ENCODE measurements around the gene ROR1. TPM values are rescaled to one million over a fixed set of nuclear protein-coding genes. Genes with fewer than 3 reads are reported as not detected.
A peak's percentile ranks its signal among the peaks of the same experiment; 100 is the strongest.

Gene ROR1
- total and polyA plus RNA-seq, 2 of the 4 experiments (the other 2 are of a cell fraction), result 4.4 to 10.0 TPM

DNA sequence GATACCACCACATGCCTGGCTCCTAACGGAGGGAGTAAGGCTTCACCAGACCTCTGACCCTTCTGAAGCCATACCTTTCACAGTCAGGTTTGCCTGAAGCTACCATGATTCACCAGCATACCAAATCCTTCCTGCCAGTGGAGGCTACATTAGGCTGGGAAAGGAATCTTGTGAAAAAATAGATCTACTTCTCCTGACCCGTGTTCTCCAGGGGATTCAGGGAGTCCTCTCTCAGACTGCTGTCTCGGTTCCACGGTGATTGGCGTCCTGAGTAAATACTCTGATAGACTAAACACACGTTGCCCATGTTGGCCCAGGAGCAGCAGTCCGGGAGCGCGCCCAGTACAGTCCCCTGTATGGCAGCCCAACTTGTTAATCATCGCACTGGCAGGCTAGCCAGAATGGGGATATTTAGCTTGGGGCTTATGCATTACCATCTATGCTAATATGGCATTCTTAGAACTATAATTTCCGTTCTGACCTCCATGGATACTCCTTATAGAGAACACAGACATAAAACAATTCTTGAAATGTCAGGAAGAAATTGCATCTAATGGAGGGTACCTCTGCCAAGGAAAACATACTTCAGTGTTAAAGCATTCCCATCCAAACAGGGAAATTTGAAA lies 173.2 kb downstream of the ROR1 start:
- Histone ChIP-seq H4K91ac (ENCODE audit: insufficient read depth, low read depth, low read length) (no peak overlapping the region), H2BK5ac (ENCODE audit: low read depth, low read length, poor library complexity, severe bottlenecking) (no peak overlapping the region), H3K4me1 (ENCODE audit: control insufficient read depth, insufficient read depth, low read length) (peaks cover 2% of the 10 kb centered on the region; the same call in 1 of the 2 replicates), H3K9me3 (ENCODE audit: control insufficient read depth, insufficient read depth, low read length) (no peaks in the 10 kb centered on the region), H3K79me1 (ENCODE audit: low read depth in 1 of 2, low read length in 2 of 2) (no peaks in the 10 kb centered on the region; a peak in 1 of 4 replicates), H3K4me2 (ENCODE audit: low read depth, low read length) (no peak overlapping the region), H3K36me3 (ENCODE audit: control insufficient read depth, insufficient read depth, low read length) (no peaks in the 10 kb centered on the region), H2BK20ac (ENCODE audit: low read depth, low read length) (no peak overlapping the region), H3K9ac (ENCODE audit: low read depth, low read length) (no peak overlapping the region), H3K9me1 (ENCODE audit: insufficient read depth, low read length) (peaks cover 3% of the 10 kb centered on the region; the same call in 1 of the 2 replicates), H4K8ac (ENCODE audit: low read depth in 2 of 2, low read length in 2 of 2) (no peak overlapping the region), H2BK15ac (ENCODE audit: low read depth, low read length) (no peak overlapping the region), H3K23ac (ENCODE audit: low read depth, low read length) (no peak overlapping the region), H2AK9ac (replicated peaks; ENCODE audit: low read depth, low read length, poor library complexity) (no peak overlapping the region), H4K5ac (ENCODE audit: low read depth, low read length) (no peak overlapping the region), H3K56ac (ENCODE audit: extremely low read depth, insufficient read depth, low read length) (no peak overlapping the region), H4K20me1 (ENCODE audit: insufficient read depth, low read length) (no peaks in the 10 kb centered on the region), H2AK5ac (ENCODE audit: low read depth, low read length) (no peak overlapping the region), H3K14ac (replicated peaks; ENCODE audit: low read depth, low read length) (0 out of 2 replicates have a peak overlapping the region, but pooled peaks have one; percentile 20), H3K4me3 (ENCODE audit: insufficient read depth, low read depth, low read length) (no peak overlapping the region), H3K27ac (ENCODE audit: insufficient read depth, low read length) (no peak overlapping the region), H3K4ac (ENCODE audit: low read depth, low read length) (no peak overlapping the region), H2BK120ac (ENCODE audit: low read depth, low read length) (no peak overlapping the region), H2AFZ (replicated peaks; ENCODE audit: low read length, poor library complexity) (no peak overlapping the region), H3K18ac (ENCODE audit: low read depth, low read length) (no peak overlapping the region), H3K27me3 (ENCODE audit: control insufficient read depth, insufficient read depth, low read length) (no peaks in the 10 kb centered on the region; the same call in 1 of the 2 replicates)
- ATAC-seq (ENCODE audit: low read depth), result peak; percentile 61
- ChIA-PET CTCF (no interaction called here), POLR2A (ENCODE audit: unreplicated experiment) (no interaction called here)
- no TSS peak for BruUV-seq (replicated peaks)
- intact Hi-C loops (cut with micrococcal nuclease), result no loop called here
- dilution Hi-C loops (cut with HindIII; ENCODE audit: low sequenced_read_pairs, unreplicated experiment), result no loop called here
- TF ChIP-seq RAD21 (IDR thresholded peaks at IDR 0.05; ENCODE audit: low read length), result no peak
- DNase-seq, result no peak
- WGBS, 2 experiments (ENCODE audit: extremely low coverage in 2 of 2, insufficient read length in 1 of 2), result 41% methylated on average over 3 of the region's 11 CpGs; no CpG with 5 or more reads in 1 of the 2 experiments
- in situ Hi-C loops (cut with MboI; ENCODE audit: low sequenced_read_pairs), result no loop called here
